SK-MEL-5 (cell line): ENCODE results near the gene RILPL1. TPM values are rescaled to one million over a fixed set of nuclear protein-coding genes. Genes with fewer than 3 reads are reported as not detected.
A peak's percentile ranks its signal among the peaks of the same experiment; 100 is the strongest.
"Not testable (repeated sequence)": the region's sequence is repeated elsewhere in the genome, so short reads cannot be mapped to it uniquely, and the experiment has no call there.

Source experiments
- DNase-seq: peaks from one replicate; pipeline ENCODE4 v3.0.0-alpha.2; 2016; ENCODE audit warnings: low read depth, low spot score
- in situ Hi-C: cut with HindIII; loops from 2 replicates; pipeline ENCODE4 v1.10.0; 2016; ENCODE audit warnings: low sequenced_read_pairs, high pct_unique_total_duplicates, low pct_unique_long_range_greater_than_20kb
- total RNA-seq: library from RNA; depleted of rRNA; stranded (reverse); fragments of >200 nt; shearing (Covaris generic); gene quantifications from 2 replicates; pipeline ENCODE4 v1.2.3, GENCODE V29; 2014

The RILPL1 gene
- total RNA-seq, 1 experiment from 2014 or later = 11.3 TPM

- no peak for DNase-seq
- in situ Hi-C loops = no loop called here
These were observed 84.2 kb downstream of the RILPL1 start for GRCh38 chr12:123449249-123449733.

- in situ Hi-C loops = no loop called here
- DNase-seq = no peak
These were observed 87.2 kb downstream of the RILPL1 start for GRCh38 chr12:123446333-123446713.

- in situ Hi-C loops = no loop called here
- DNase-seq = no peak
These were observed 87.9 kb downstream of the RILPL1 start for GRCh38 chr12:123445388-123446332.

GRCh38 chr12:123444092-123445026 is 89.2 kb downstream of the RILPL1 start:
- no peak for DNase-seq
- in situ Hi-C loops = no loop called here

GRCh38 chr12:123442774-123443173 is 90.7 kb downstream of the RILPL1 start:
- in situ Hi-C loops = no loop called here
- DNase-seq = no peak

GRCh38 chr12:123441523-123442164 is 91.9 kb downstream of the RILPL1 start:
- in situ Hi-C loops = no loop called here
- DNase-seq = no peak

GRCh38 chr12:123436017-123436964 is 97.2 kb downstream of the RILPL1 start, which contains the start of gene RILPL2:
Gene RILPL2 (minus strand): TSS chr12:123436684. CDS start chr12:123436420, 264 bp downstream.
- in situ Hi-C loops = no loop called here
- peak; percentile 76 for DNase-seq

GRCh38 chr12:123435636-123436016 is 97.9 kb downstream of the RILPL1 start:
- no peak for DNase-seq
- in situ Hi-C loops = no loop called here

GRCh38 chr12:123433615-123434014 is 99.9 kb downstream of the RILPL1 start:
- no peak for DNase-seq
- in situ Hi-C loops = no loop called here

GRCh38 chr12:123431951-123432817 is 101.3 kb downstream of the RILPL1 start:
- DNase-seq, in situ Hi-C loops: not testable (repeated sequence)

GRCh38 chr12:123429101-123429500 is 104.4 kb downstream of the RILPL1 start:
- DNase-seq = not testable (repeated sequence)

GRCh38 chr12:123428591-123428990 is 104.9 kb downstream of the RILPL1 start:
- in situ Hi-C loops = no loop called here

More at GRCh38 chr12:123429101-123429500, 104.4 kb downstream of the RILPL1 start:
- in situ Hi-C loops = not testable (repeated sequence)

GRCh38 chr12:123427036-123427769 is 106.3 kb downstream of the RILPL1 start:
- in situ Hi-C loops = no loop called here
- DNase-seq = no peak

More at GRCh38 chr12:123428591-123428990, 104.9 kb downstream of the RILPL1 start:
- no peak for DNase-seq

- no peak for DNase-seq
- in situ Hi-C loops = no loop called here
These were observed 112.2 kb downstream of the RILPL1 start for GRCh38 chr12:123421314-123421713.
